HG02571 (cell line): Measurements from ENCODE around the gene PPIL4.
"Not testable (repeated sequence)": the region's sequence is repeated elsewhere in the genome, so short reads cannot be mapped to it uniquely, and the experiment has no call there.

Source experiments
- ATAC-seq: cut with Tn5 transposase; IDR thresholded peaks from one replicate; pipeline ENCODE4 v1.9.1; 2021; ENCODE audit warnings: mild to moderate bottlenecking, moderate library complexity; ENCODE audit not compliant: unreplicated experiment

The PPIL4 gene

DNA sequence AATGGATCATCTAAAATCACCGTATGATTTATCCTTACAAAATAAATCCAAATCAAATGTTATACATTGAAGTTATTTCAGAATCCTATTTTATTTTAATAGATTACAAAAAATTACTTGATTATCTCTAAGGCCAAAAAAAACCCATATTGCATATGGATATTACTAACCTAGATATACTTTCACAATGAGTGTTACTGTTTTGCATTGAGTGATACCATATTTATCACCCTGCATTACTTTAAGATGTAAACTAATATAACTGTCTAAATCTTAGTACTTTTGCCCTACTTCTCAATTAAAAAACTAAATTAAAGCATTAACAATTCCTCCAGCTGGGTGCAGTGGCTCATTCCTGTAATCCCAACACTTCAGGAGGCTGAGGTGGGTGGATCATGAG lies 11.1 kb downstream of the PPIL4 start:
- no peak for ATAC-seq

DNA sequence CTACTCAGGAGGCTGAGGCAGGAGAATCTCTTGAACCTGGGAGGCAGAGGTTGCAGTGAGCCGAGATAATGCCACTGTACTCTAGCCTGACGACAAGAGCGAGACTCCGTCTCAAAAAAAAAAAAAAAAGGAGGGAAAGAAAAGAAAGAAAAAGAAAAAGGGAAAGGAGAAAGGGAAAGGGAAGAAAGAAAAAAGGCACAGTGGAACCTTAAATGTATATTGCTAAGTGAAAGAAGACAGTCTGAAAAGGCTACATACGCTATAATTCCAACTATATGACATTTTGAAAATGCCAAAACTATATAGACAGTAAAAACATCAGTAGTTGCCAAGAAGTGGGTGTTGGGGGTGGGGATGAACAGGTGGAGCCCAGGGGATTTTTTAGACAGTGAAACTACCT lies 16.2 kb downstream of the PPIL4 start:
- no peak for ATAC-seq

DNA sequence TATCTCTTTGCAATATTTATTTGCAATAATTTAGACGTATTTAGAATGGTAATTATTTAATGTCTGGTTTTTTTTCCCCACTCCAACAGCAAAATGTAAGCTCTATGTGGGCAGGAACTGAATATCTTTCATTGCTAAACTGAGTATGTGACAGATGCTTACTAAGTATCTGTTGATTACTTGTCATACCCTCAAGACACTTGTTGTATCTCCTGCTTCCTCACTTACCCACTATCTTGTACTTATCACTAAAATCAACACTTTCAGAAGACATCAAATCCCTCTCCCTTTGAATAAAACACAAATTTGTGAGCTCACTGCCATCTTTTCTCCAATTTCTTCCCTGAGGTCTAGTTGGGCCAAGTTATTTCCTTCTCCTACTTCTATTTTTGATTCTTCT lies 30.3 kb downstream of the PPIL4 start:
- no peak for ATAC-seq

DNA sequence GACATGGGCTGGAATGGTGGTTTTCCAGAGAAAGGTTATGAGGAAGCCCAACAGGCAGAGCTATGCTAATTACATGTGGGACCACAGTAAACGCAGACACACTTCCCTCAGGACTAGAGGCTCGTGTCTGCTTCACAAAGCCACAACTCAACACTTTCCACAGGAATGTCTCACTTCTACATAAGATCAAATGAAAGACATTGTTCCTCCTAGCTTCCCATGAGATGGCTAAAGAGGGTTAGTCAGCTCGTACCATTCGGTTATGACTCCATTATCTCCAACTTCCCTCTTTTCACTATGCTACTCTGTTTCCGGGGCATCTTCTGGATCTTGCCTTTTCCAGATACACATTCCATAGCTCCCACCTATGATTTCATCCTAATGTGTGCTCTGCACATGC lies 31.9 kb downstream of the PPIL4 start:
- no peak for ATAC-seq

DNA sequence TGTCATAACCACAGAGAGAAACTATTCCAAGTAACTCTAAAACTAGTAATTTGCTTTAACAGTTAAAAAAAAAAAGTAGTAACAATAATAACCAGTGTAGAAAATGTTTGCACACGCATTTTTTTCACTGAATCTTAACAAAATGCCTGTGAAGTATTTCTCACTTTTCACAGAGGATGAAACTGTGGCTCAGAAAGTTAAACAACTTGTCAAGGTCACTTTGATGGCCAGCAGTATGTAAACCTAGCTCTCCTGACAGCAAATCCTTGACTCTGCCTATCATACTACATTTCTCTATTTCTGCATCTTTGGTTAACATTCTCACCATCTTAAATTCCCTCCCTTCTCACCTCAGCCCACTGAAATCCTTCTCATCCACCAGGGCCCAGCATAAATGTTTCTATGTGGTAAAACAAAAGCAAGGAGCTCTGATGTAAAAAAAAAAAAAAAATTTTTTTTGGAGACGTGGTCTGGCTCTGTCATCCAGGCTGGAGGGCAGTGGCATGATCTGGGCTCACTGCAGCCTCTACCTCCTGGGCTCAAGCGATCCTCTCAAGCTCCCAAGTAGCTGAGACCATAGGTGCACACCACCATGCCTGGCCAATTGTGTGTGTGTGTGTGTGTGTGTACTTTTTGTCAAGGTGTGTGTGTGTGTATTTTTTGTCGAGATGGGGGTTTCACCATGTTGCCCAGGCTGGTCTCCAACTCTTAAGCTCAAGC lies 34.9 kb downstream of the PPIL4 start:
- no peak for ATAC-seq

DNA sequence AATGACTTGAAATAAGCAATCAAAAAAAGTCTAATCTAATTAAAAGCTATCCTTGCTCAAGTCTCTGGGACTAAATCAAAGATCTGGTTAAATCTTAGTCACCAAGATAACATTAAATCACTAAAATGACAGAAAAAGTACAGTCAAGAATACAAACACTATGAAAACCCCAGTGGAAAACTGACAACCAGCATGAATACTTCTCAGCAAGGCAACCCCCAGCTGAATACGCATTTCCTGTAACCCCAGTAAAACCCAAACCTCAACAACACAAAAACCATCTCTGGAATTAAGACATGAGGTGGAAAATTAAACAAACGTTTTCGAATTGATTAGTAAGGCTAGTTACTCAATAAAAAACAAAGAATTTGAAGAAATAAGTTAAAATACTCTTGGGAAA lies 37.4 kb downstream of the PPIL4 start:
- no peak for ATAC-seq

DNA sequence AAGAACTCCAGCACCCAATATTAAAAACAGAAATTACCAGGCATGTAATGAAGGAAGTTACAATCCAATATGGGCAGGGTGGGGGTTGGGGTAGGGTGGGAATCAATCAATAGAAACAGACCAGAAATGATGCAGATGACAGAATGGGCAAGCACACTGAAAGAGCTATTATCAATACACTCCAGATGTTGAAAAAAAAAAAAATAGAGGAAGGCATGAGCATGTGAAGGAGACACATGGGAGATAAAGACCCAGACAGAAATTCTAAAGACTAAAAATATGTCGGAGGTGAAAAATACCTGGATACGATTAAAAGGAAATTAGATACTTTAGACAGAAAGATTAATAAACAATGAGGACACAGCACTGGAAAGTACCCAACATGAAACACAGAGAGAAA lies 42.0 kb downstream of the PPIL4 start:
- ATAC-seq, result no peak

DNA sequence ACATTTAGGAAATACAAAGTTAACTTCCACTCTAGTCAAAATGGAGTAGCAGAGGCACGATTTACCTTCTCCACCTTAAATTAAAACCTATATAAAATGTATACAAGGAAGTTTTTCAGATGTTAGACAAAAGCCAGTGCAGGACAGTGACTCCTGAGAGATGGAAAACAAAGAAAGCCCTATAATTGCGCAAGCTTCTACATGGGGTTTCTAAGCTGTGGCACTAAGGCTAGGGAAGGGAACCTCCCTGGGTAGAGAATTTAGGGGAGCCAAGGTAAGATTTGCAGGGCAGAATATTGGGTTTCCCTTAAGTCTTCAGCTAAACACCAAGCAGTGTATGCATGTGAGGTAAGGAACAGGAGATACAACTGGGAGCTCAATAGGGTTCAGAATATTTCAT lies 42.6 kb downstream of the PPIL4 start:
- no peak for ATAC-seq

DNA sequence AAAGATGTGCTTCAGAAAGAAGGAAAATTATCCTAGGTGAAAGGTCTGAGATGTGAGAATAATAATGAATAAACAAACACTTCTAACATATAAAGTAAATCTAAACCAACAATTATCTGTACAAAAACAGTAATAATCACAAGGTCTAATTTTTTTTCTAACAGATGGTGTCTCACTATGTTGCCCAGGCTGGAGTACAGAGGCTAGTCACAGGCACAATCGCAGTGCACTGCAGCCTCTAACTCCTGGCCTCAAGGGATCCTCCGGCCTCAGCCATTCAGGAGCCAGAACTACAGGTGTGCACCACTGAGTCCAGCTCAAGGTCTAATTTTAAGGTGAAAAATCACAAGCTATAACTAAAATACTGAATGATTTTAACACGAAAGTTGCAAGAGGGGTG lies 44.1 kb downstream of the PPIL4 start:
- no peak for ATAC-seq

DNA sequence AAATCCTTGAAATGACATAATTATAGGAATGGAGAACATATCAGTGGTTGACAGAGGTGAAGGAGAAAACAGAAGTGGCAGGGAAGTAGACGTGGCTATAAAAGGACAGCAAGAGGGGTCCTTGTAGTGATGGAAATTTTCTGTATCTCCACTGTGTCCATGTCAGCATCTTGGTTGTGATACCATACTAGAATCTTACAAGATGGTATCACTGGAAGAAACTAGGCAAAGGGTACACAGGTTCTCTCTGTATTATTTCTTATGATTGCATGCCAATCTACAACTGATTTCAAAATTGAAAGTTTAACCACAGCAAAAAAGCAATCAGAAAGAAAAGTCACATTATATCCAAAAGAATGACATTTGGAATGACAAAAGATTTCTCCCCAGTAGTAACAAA lies 44.6 kb downstream of the PPIL4 start:
- ATAC-seq, result no peak

DNA sequence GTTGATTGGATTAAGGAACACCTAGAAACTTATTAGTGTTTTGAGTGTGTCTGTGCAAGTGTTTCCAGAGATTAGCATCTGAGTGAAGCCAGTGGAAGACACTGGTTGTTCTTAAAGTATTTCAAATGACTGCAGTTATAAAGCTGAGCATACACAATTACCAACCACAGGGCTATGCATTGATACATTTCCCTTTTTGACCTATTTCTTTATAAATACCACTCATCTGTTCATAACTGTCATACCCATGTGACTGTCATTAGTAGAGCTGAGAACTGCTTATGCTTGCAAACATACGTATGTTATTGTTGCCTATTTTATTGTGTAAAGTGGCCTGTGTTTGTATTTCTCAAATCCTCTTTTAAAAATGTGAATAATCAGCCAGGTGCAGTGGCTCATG lies 45.7 kb downstream of the PPIL4 start:
- ATAC-seq, result no peak

DNA sequence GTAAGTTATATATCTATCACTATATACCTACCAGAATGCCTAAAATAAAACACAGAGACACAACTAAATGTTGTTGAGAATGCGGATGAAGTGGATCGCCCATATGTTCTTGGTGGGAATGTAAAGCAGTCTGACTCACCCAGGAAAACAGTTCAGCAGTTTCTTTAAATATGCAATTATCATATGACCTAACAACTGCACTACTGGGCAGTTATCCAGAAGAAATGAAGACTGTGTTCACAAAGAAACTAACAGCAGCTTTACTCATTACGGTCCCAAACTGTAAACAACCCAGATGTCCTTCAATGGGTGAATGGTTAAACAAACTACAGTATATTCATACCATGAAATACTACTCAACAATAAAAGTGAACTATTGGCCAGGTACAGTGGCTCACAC lies 46.8 kb downstream of the PPIL4 start:
- ATAC-seq, result no peak

DNA sequence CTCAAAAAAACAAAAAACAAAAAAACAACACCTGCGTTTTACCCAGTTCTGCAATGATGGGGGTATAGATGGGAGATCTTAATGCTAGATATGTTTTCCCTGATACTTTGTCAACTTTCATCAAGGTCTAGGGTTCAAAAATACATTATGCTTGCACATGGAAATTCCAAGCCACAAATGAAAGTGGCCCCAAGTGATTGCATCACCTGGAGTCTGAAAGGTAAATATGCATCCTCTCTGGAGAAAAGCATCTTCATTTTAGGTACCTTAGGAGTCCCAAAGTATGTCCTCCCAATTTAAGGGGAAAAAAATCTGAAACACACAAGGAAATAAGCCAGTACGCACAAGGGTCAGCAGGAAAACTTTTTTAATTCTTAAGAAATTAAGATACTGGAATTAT lies 48.5 kb downstream of the PPIL4 start:
- no peak for ATAC-seq

DNA sequence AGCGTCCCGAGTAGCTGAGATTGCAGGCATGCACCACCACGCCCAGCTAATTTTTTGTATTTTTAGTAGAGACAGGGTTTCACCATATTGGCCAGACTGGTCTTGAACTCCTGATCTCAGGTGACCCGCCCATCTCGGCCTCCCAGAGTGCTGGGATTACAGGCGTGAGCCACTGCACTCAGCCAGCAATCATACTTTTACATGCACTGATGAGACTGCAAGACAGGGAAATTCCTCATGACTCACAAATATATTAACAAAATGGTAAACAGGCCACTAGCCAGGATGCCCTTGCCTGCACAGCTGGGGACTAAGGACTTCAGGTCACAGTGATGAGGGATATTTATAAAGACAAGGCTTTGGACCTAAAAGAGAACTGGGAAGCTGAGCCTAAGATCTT lies 49.2 kb downstream of the PPIL4 start:
- ATAC-seq, result peak; percentile 59

DNA sequence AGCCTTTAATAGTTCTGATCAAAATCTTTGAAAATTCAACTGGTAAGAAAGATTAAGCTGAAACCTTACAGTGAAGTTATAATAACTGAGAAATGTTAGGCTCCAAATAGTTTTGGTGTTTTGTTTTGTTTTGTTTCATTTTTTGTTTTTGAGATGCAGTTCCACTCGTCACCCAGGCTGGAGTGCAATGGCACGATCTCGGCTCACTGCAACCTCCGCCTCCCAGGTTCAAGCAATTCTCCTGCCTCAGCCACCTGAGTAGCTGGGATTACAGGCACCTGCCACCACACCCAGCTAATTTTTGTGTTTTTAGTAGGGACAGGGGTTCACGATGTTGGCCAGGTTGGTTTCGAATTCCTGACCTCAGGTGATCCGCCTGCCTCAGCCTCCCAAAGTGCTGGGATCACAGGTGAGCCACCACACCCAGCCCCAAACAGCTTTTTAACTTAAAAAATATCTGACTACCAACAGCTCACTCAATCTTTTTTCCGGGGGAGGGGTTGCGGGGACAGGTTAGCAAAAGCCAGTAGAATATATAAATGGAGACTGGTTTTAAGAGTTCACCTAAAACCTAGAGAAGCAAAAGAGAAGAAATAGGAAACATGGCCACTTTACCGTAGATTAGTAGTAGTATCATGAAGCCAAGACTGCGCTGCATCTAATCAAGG lies 50.4 kb downstream of the PPIL4 start:
- not testable (repeated sequence) for ATAC-seq

DNA sequence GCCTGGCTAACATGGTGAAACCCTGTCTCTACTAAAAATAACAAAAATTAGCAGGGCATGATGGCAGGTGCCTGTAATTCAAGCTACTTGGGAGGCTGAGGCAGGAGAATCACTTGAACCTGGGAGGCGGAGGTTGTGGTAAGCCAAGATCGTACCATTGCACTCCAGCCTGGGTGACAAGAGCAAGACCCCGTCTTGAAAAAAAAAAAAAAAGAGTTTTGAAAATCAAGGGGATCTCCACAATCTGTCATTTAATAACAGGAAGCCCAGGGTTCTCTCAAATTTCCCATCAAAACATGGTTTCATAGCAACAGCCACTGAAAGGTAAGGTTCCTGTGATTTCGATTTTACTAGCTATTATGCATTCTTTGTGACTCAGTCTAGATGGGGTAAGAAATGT lies 51.0 kb downstream of the PPIL4 start:
- peak; percentile 69 for ATAC-seq

DNA sequence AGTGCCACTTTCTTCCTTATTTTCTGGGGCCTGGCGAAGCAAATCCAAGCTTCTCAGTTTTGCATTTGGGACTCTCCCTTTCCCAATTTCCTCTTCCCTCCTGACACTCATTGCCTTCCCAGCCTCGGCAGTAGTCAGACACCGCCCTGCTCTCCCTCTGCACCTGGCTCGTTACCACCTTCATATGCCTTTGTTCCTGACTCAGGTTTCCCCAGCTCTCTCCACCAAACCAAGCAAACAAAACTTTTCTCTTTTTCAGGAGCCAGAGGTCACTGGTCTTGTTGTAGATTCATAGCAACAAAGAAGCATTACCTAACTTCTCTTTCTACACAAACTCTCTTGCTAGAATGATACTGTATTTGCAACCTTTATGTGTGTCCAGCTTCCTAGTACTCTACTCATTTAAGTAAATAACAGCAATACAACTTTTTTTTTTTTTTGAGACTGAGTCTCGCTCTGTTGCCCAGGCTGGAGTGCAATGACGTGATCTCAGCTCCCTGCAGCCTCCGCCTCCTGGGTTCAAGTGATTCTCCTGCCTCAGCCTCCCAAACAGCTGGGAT lies 52.0 kb downstream of the PPIL4 start:
- ATAC-seq, result no peak

DNA sequence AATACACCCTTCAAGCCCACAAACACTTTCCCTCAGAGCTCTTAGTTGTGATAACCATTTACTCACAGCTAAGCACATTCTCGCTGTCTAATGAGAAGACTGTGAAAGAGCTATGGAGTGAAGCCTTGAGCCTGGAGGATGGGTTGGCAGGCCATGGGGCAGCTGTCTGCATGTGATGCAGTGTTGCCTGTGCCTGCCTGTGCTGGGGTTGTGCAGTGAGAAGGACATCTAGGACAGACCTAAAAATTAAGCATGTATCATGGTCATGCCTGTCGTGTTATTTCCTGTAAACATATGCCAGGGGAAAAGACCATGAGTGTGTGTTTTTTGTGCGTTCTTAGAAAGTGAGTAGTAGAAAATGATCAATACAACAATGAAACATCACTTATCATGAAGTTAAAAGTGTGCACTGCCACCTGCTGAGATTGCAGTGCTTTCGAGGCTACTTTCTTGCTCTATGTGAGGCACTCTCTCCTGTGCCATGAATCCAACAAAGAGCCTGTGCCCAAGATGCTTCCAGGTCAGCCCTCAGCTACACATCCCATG lies 53.0 kb downstream of the PPIL4 start:
- no peak for ATAC-seq

DNA sequence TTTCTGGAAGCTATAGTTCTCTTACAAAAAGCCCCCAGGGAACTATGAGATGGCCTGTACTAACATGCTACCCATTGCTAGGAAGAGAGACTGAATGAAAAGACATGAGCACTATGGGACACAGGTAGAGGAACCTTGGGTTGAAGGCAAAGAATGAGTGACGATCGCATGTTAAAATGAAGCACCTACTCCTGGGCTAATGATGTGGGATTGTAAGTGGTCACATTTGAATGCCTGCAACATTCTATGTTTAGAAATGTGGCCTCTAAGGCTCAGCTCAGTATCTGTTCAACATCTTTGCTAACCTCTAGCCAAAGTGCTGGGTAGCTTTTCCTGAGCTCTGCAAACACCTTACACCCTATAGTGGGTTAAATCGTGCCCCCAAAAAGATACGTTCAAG lies 55.9 kb downstream of the PPIL4 start:
- no peak for ATAC-seq

DNA sequence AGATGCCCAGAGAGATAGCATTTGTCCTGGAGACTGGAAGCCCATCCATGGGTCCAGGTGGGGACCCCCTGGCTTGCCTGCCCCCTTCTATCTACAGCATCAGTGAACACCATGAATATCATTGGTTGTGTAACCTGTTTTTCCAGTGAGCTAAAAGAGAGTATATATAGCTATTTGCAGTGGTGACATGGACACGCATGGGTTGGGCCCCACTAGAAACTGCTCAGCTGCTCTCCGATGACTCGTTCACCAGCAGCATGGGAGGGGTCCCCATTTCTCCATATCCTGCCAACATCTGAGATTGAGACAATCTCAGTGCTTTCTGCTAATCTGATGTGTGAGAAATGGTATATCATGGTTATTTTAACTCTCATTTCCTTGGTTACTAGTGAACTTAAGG lies 57.0 kb downstream of the PPIL4 start:
- ATAC-seq, result no peak

DNA sequence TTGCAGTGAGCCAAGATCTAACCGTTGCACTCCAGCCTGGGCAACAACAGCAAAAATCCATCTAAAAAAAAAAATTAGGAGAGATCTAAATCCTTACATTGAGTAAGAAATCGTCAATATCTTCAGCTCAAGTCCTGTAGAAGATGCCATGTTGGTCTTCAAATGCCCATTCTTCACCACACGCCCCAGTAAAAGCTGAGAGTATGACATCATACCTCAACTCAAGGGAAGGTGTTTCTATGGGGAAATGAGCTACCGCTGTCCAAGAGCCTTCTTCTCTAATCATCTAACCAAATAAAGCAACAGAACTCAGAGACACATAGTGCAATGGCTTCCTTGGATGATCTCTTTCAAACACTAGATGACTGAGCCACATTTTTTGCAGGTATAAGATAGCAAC lies 58.5 kb downstream of the PPIL4 start:
- ATAC-seq, result no peak
